DOHH2 (cell line): Measurements from ENCODE around the gene WLS.

Experiments
- CTCF ChIP-seq: fragments of 200-600 bp; sonication (generic); IDR thresholded peaks from one replicate; pipeline ENCODE4 v1.5.1; 2014; ENCODE audit warnings: antibody characterized with exemption, mild to moderate bottlenecking, low read depth, low read length; ENCODE audit not compliant: poor library complexity, severe bottlenecking
- EZH2phosphoT487 ChIP-seq: fragments of 200-600 bp; sonication (generic); IDR thresholded peaks from 2 replicates; pipeline ENCODE4 v1.6.1; 2017; ENCODE audit warnings: borderline replicate concordance, mild to moderate bottlenecking, antibody characterized with exemption, low read length, moderate library complexity, mixed read lengths

GRCh38 chr1:68205794-68206358 is 26.4 kb downstream of the WLS start:
- no peak for TF ChIP-seq CTCF
- no peak for TF ChIP-seq EZH2phosphoT487
